HEK293T (cell line): ENCODE data around the gene SCAI.

ENCODE experiments used
- BHLHE40 ChIP-seq: fragments of 450-650 bp; IDR thresholded peaks from 2 replicates; pipeline ENCODE4 v1.6.1; 2016; ENCODE audit warnings: mild to moderate bottlenecking, moderate library complexity, borderline replicate concordance
- CTBP1 ChIP-seq: fragments of 450-650 bp; IDR thresholded peaks from 2 replicates; pipeline ENCODE4 v1.6.1; 2016; ENCODE audit warnings: borderline replicate concordance
- ELF4 ChIP-seq: fragments of 450-650 bp; IDR thresholded peaks from 2 replicates; pipeline ENCODE4 v1.6.1; 2017; ENCODE audit warnings: antibody characterized with exemption
- FOXA1 ChIP-seq: fragments of 450-650 bp; IDR thresholded peaks from 2 replicates; pipeline ENCODE4 v1.6.1; 2016; ENCODE audit warnings: mild to moderate bottlenecking
- FOXK2 ChIP-seq: fragments of 450-650 bp; IDR thresholded peaks from 2 replicates; pipeline ENCODE4 v1.6.1; 2016; ENCODE audit warnings: mild to moderate bottlenecking
- FOXM1 ChIP-seq: fragments of 450-650 bp; IDR thresholded peaks from 2 replicates; pipeline ENCODE4 v1.6.1; 2017; ENCODE audit warnings: mild to moderate bottlenecking, borderline replicate concordance
- L3MBTL2 ChIP-seq: fragments of 450-650 bp; conservative IDR thresholded peaks from 2 replicates; pipeline ENCODE4 v1.6.1; 2016; ENCODE audit warnings: mild to moderate bottlenecking
- NFRKB ChIP-seq: fragments of 450-650 bp; IDR thresholded peaks from 2 replicates; pipeline ENCODE4 v1.6.1; 2016; ENCODE audit warnings: mild to moderate bottlenecking, moderate library complexity
- PKNOX1 ChIP-seq: fragments of 450-650 bp; IDR thresholded peaks from 2 replicates; pipeline ENCODE4 v1.6.1; 2016
- SP1 ChIP-seq: fragments of 450-650 bp; IDR thresholded peaks from 2 replicates; pipeline ENCODE4 v1.6.1; 2017

- no peak for TF ChIP-seq FOXM1
- TF ChIP-seq PKNOX1 = no peak
- TF ChIP-seq FOXK2 = no peak
- no peak for TF ChIP-seq ELF4
- TF ChIP-seq FOXA1 = no peak
- TF ChIP-seq SP1 = no peak
- TF ChIP-seq BHLHE40 = no peak
- no peak for TF ChIP-seq L3MBTL2
- TF ChIP-seq CTBP1 = no peak
- no peak for TF ChIP-seq NFRKB
Measured at GRCh38 chr9:125103770-125104460, 39.4 kb downstream of the SCAI start.
